Measurements from ENCODE around the gene HNRNPA0.

DNA sequence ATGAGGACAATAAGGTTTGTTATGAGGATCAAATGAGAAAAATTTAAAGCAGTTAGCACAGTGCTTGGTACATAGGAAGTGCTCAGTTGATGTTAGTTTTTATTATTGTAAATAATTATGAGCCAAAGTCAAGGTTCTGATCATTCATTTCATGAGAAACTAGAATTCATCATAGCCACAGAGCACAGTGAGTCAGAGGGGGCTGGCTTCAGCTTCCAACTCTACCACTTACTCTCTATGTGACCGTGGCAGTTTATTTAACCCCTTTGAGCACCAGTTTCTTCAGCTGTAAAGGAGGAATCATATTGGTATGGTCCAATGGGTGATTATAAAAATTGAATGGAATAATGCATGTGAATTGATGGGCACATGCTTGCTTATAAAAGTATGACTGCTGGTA, 57.7 kb downstream of the HNRNPA0 start:
- no peak for TF ChIP-seq ARNTL (CRISPR knock-in tag; IDR thresholded peaks at IDR 0.05; ENCODE audit: borderline replicate concordance, low read depth)
- TF ChIP-seq, protein P1, sequence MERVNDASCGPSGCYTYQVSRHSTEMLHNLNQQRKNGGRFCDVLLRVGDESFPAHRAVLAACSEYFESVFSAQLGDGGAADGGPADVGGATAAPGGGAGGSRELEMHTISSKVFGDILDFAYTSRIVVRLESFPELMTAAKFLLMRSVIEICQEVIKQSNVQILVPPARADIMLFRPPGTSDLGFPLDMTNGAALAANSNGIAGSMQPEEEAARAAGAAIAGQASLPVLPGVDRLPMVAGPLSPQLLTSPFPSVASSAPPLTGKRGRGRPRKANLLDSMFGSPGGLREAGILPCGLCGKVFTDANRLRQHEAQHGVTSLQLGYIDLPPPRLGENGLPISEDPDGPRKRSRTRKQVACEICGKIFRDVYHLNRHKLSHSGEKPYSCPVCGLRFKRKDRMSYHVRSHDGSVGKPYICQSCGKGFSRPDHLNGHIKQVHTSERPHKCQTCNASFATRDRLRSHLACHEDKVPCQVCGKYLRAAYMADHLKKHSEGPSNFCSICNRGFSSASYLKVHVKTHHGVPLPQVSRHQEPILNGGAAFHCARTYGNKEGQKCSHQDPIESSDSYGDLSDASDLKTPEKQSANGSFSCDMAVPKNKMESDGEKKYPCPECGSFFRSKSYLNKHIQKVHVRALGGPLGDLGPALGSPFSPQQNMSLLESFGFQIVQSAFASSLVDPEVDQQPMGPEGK (CRISPR knock-in tag; IDR thresholded peaks at IDR 0.05; ENCODE audit: borderline replicate concordance): no peak
